ENCODE measurements around the gene TRIM24.
A peak's percentile ranks its signal among the peaks of the same experiment; 100 is the strongest.

Gene TRIM24

GRCh38 chr7:138581065-138581464 lies 121.0 kb downstream of the TRIM24 start:
- DNase-seq, result no peak

- DNase-seq, result no peak
Observed at GRCh38 chr7:138584283-138584682, 124.2 kb downstream of the TRIM24 start.

- DNase-seq, result no peak
Observed at GRCh38 chr7:138584696-138585095, 124.6 kb downstream of the TRIM24 start.

- DNase-seq, result no peak
Observed at GRCh38 chr7:138585283-138585993, 125.4 kb downstream of the TRIM24 start.

DNA sequence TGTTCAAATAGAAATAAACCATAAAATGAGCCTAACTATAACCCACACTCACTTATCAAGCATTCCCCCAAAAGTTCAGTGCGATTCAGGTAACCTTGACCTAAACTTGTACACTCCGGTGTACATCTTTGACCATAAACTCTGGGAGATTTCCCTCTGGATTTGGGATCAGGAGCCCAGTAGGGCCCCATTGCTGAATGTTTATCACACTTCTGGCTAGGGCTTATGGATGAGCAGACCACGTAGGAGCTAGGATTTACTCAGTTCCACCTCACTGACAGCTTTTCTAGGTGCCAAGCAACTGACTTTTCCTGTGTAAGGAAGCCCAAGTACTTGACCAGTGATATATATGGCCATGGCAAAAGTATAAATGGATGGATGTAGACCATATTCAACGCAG lies 127.4 kb downstream of the TRIM24 start:
- no peak for DNase-seq

DNA sequence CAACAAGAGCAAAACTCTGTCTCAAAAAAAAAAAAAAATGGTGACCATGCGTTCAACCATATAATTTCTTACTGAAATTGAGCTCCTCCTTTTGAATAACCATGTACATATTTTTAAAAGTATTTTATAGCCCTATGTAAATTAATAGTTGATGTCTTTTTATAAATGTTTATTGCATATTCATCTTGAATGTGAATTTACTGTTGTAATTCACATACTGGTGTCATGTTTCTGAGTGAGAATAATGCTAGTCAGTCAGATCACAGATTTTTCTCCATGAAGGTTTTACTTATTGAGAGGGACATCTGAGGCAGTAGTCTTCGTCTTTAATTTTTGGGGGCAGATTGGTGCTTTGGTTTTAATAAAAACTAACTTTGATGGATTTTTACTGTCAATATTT lies 128.9 kb downstream of the TRIM24 start:
- no peak for DNase-seq

- DNase-seq, result no peak
Observed at GRCh38 chr7:138590154-138590553, 130.1 kb downstream of the TRIM24 start.

DNA sequence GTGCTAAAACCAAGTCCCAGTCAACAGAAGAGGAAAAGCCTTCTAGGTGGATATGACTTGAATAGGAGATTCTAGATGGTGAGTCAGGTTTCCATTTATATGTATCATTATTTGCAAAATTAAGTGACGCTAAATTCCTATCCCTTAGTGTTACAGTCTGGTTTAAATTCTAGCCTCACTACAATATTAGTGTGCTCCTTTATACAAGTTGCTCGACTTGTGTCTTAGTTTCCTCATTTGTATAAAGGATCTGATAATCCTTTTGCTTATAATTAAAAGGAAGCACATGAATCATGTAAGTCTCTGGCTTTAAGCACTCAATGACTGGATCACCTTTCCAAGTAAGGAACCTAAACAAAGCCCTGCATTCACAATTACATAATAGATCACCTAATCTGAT lies 135.4 kb downstream of the TRIM24 start:
- DNase-seq, result no peak

- no peak for DNase-seq
Observed at GRCh38 chr7:138602451-138602850, 142.4 kb downstream of the TRIM24 start.

- no peak for DNase-seq
Observed at GRCh38 chr7:138603549-138604318, 143.7 kb downstream of the TRIM24 start.

- DNase-seq, result no peak
Observed at GRCh38 chr7:138606236-138606635, 146.2 kb downstream of the TRIM24 start.

GRCh38 chr7:138607216-138608126 lies 147.4 kb downstream of the TRIM24 start:
- no peak for DNase-seq

DNA sequence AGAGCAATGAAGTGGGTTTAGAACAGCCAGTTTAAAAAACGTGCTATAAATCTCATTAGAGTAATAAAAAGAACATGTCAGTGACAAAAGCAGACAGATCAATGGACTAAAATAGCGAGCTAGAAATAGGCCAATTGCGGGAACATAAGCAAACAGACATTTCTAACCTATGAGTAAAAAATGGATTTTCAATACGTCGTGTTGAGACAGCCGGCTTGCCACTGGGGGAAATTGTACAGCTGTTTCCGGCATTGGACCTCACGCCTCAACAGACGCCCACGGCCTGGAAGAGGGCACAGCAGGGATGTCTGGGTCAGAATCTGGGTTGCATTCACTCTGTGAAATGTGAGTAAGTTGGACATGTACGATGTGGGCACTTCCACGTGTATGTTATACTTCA lies 148.2 kb downstream of the TRIM24 start:
- no peak for DNase-seq

GRCh38 chr7:138610671-138611170 lies 150.7 kb downstream of the TRIM24 start:
- no peak for DNase-seq

- no peak for DNase-seq
Observed at GRCh38 chr7:138613630-138614029, 153.6 kb downstream of the TRIM24 start.

DNA sequence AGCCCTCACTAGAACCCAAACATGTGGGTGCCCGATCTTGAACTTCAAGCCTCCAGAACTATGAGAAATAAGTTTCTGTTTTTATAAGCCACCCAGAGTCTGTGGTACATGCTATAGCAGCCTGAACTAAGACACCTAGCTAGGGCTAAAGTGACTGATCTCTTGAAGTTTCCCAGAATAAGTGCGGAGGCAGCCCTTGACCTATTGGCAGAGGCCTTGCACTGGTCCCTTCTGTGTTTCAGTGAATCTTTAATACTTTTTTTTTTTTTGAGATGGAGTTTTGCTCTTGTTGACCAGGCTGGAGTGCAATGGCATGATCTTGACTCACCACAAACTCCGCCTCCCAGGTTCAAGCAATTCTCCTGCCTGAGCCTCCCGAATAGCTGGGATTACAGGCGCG lies 156.0 kb downstream of the TRIM24 start:
- no peak for DNase-seq

DNA sequence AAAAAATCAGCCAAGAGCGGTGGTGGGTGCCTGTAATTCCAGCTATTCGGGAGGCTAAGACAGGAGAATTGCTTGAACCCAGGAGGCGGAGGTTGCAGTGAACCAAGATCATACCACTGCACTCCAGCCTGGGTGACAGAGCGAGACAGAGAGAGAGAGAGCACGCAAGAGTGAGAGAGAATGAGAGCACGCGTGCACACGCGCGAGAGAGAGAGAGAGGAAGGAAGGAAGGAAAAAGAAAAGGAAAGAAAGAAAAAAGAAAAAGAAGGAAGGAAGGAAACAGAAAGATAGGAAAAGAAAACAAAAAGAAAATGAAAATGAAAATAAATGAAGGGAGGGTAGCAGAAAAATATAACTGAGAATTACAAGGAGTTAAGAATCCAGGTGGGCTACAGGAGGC lies 158.4 kb downstream of the TRIM24 start:
- DNase-seq, result no peak

DNA sequence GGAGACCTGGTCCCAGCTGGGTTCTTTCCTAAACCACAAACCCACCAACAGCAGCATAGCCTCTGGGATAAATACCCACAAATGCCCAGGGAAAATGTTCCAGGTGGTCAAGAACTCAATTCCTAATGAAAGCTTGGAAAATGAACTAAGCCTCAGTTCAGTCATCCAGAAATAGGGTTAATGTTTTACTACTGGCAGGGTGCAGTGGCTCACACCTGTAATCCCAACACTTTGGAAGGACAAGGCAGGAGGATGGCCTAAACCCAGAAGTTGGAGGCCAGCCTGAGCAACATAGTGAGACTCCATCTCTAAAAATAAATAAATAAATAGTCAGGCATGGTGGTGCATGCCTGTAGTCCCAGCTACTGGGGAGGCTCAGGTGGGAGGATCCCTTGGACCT lies 158.9 kb downstream of the TRIM24 start:
- no peak for DNase-seq

- DNase-seq, result no peak
Observed at GRCh38 chr7:138622841-138623240, 162.8 kb downstream of the TRIM24 start.

DNA sequence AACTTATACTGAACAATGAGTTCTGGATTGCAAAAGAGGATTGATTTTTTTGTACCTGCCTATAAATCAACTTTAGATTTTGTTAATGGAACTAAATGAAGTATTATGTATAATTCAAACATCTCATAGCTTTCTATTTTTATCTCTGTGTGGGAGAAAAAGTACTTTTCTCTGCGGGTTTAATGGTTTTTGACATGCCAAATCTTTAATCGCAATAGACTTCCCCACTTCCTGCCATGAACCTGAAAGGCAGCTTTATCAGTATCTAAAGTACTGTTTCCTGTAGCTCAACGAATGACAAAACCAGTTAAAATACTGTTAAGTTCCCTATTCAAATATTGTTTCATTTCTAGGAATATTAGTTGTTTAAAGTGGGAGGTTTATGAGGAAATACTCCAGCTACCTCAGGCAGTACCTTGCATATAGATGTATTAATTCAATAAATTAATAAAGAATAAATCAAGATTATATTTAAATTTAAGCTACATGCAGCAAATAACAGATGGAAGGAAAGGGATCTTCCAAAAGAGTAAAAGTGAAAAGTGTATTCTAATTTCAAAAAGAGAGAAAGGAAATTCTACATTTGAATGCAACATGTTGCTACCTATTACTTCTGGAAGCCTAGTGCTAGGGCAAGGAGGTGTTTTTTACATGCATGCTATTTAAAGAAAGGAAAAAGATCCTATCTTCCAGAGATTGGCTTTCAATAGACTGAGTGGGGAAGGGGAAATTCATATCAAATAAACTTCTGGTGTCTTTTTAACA lies 165.2 kb downstream of the TRIM24 start:
- no peak for DNase-seq

GRCh38 chr7:138625849-138626230 lies 165.8 kb downstream of the TRIM24 start:
- peak; percentile 84 for DNase-seq

DNA sequence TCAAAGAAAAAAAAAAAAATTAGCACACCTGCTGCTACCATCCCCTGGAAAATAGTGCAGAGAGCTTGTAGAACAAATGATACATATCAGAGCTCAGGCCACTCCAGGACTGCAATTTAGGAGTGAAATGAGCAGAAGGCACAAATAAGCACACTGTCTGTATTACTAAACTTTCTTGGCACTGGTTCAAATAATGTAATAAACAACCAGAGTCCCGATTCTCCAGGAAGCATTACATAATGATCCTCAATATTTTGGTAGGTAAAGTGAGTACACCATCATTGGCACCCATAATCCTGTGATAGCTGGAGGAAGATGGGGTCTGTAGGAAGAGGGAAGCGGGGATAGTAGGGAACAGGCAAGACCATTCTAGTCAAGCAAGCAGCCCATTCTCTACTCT lies 166.8 kb downstream of the TRIM24 start:
- DNase-seq, result no peak

DNA sequence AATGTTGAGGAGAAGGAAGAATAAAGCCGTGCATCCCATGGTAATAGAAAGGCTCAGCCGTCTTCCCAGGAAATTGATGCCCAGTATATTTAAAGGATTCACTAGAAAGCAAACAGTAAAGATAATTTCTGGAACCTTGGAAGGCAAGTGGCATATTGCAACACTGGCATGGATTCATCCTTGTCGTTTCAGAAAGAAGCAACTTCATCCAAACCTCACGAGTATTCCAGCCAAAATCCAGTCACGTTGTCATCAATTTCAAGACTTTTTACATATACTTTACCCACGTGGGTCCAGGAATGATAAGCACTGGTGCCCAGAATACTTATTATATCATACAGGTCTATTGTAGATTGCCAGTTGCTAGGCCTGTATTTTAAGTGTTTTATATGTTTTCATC lies 167.3 kb downstream of the TRIM24 start:
- DNase-seq, result no peak

Data from DMS153 (cell line).